HepG2 (cell line): ENCODE measurements around the gene PSRC1. TPM values are rescaled to one million over a fixed set of nuclear protein-coding genes. Genes with fewer than 3 reads are reported as not detected.

Source experiments
- AGO1 ChIP-seq: fragments of 200-400 bp; formaldehyde crosslinking; IDR thresholded peaks from 2 replicates; pipeline ENCODE4 v1.6.1; 2017; ENCODE audit warnings: mild to moderate bottlenecking, low read depth, low read length, moderate library complexity; ENCODE audit not compliant: poor library complexity, severe bottlenecking
- AGO2 ChIP-seq: fragments of 200-400 bp; formaldehyde crosslinking; optimal IDR thresholded peaks from 2 replicates; pipeline ENCODE3; 2017; ENCODE audit warnings: mild to moderate bottlenecking, low read depth, low read length, moderate library complexity
- ATAD3A ChIP-seq: sonication (generic); formaldehyde crosslinking; IDR thresholded peaks from 2 replicates; pipeline ENCODE4 v1.4.0; 2020; ENCODE audit warnings: missing genetic modification reagents
- HIC2 ChIP-seq: sonication (generic); formaldehyde crosslinking; IDR thresholded peaks from 2 replicates; pipeline ENCODE4 v1.9.0; 2022; ENCODE audit warnings: low read depth, missing genetic modification reagents
- NAIF1 ChIP-seq: sonication (generic); formaldehyde crosslinking; IDR thresholded peaks from 2 replicates; pipeline ENCODE4 v1.5.0; 2020; ENCODE audit warnings: mild to moderate bottlenecking, missing genetic modification reagents, borderline replicate concordance
- PATZ1 ChIP-seq: sonication (generic); formaldehyde crosslinking; IDR thresholded peaks from 2 replicates; pipeline ENCODE4 v1.4.0; 2020; ENCODE audit warnings: missing genetic modification reagents
- POLR2A ChIP-seq, 2 experiments: IDR thresholded peaks; 2 replicates each; pipeline ENCODE4 v1.6.1; 2011; ENCODE audit warnings: low read depth in 2 of 2, low read length in 2 of 2, mild to moderate bottlenecking in 1 of 2, moderate library complexity in 1 of 2; ENCODE audit not compliant: insufficient read depth in 1 of 2
- RARA ChIP-seq: IDR thresholded peaks from 2 replicates; pipeline ENCODE4 v1.6.1; 2016; ENCODE audit warnings: missing genetic modification reagents, missing compliant biosample characterization
- SALL2 ChIP-seq: sonication (generic); formaldehyde crosslinking; IDR thresholded peaks from 2 replicates; pipeline ENCODE4 v1.8.1; 2023; ENCODE audit warnings: mild to moderate bottlenecking, missing genetic modification reagents, inconsistent platforms
- SNAI1 ChIP-seq: sonication (generic); formaldehyde crosslinking; IDR thresholded peaks from 2 replicates; pipeline ENCODE4 v1.5.0; 2020; ENCODE audit warnings: mild to moderate bottlenecking, missing genetic modification reagents, borderline replicate concordance
- TCF7 ChIP-seq: sonication (generic); IDR thresholded peaks from 2 replicates; pipeline ENCODE4 v1.6.1; 2016; ENCODE audit warnings: antibody characterized with exemption, low read depth
- TFDP1 ChIP-seq: IDR thresholded peaks from 2 replicates; pipeline ENCODE4 v1.6.1; 2016; ENCODE audit warnings: missing compliant biosample characterization, missing genetic modification reagents, borderline replicate concordance
- THAP11 ChIP-seq: IDR thresholded peaks from 2 replicates; pipeline ENCODE4 v1.6.1; 2016; ENCODE audit warnings: missing biosample characterization, missing genetic modification reagents
- TRIM24 ChIP-seq: sonication (generic); formaldehyde crosslinking; IDR thresholded peaks from 2 replicates; pipeline ENCODE4 v1.8.0; 2022; ENCODE audit warnings: mild to moderate bottlenecking, missing genetic modification reagents
- U2AF1 ChIP-seq: fragments of 200-400 bp; formaldehyde crosslinking; optimal IDR thresholded peaks from 2 replicates; pipeline ENCODE3; 2017; ENCODE audit warnings: mild to moderate bottlenecking, low read depth, low read length
- ZBTB7A ChIP-seq: sonication (generic); formaldehyde crosslinking; IDR thresholded peaks from 2 replicates; pipeline ENCODE4 v1.8.0; 2022; ENCODE audit warnings: mild to moderate bottlenecking, missing genetic modification reagents
- ZNF17 ChIP-seq: sonication (generic); formaldehyde crosslinking; IDR thresholded peaks from 2 replicates; pipeline ENCODE4 v1.5.0; 2020; ENCODE audit warnings: mild to moderate bottlenecking, missing genetic modification reagents
- ZNF441 ChIP-seq: sonication (generic); formaldehyde crosslinking; IDR thresholded peaks from 2 replicates; pipeline ENCODE4 v1.7.0; 2021; ENCODE audit warnings: missing genetic modification reagents, borderline replicate concordance
- ZNF660 ChIP-seq: sonication (generic); formaldehyde crosslinking; IDR thresholded peaks from 2 replicates; pipeline ENCODE4 v1.5.1; 2020; ENCODE audit warnings: mild to moderate bottlenecking, low read depth, missing genetic modification reagents, borderline replicate concordance
- ZNF674 ChIP-seq: sonication (generic); formaldehyde crosslinking; IDR thresholded peaks from 2 replicates; pipeline ENCODE4 v1.5.0; 2020; ENCODE audit warnings: low read depth, mild to moderate bottlenecking, missing genetic modification reagents
- ZNF687 ChIP-seq: sonication (generic); formaldehyde crosslinking; IDR thresholded peaks from 2 replicates; pipeline ENCODE4 v1.5.1; 2020; ENCODE audit warnings: mild to moderate bottlenecking, missing genetic modification reagents, moderate library complexity
- ZNF746 ChIP-seq: sonication (generic); formaldehyde crosslinking; IDR thresholded peaks from 2 replicates; pipeline ENCODE4 v1.8.0; 2022; ENCODE audit warnings: mild to moderate bottlenecking, missing genetic modification reagents
- ZNF747 ChIP-seq: sonication (generic); formaldehyde crosslinking; IDR thresholded peaks from 2 replicates; pipeline ENCODE4 v1.8.1; 2023; ENCODE audit warnings: missing genetic modification reagents, mild to moderate bottlenecking, borderline replicate concordance
- polyA plus RNA-seq, 8 experiments: library from polyadenylated mRNA; depleted of rRNA in 3 of 8; stranded (reverse) in 7 of 8; unstranded in 1 of 8; fragments of >200 nt; fragmentation: Illumina TruSeq in 4 of 8; extraction: Trizol in 4 of 8; gene quantifications; 2 replicates each; pipeline versions ENCODE4 v1.2.1 to v1.2.3, GENCODE V29; 2011 to 2016; ENCODE audit warnings: low read depth in 4 of 8, missing spikeins in 1 of 8, mixed read lengths in 1 of 8; ENCODE audit not compliant: insufficient read depth in 1 of 8
- total RNA-seq, 5 experiments: library from RNA; depleted of rRNA; stranded (reverse); fragments of >200 nt; fragmentation: Illumina TruSeq; extraction: Trizol; gene quantifications; 2 replicates each; pipeline ENCODE4 v1.2.3, GENCODE V29; 2016; ENCODE audit warnings: low read depth in 1 of 5

PSRC1 gene
- total and polyA plus RNA-seq, 2 of the 13 experiments (the other 11 are each of a cell fraction or from before 2014, with no cell fraction given) = 28.6 to 30.3 TPM

GRCh38 chr1:109306832-109307273 lies 23.9 kb upstream of the PSRC1 start, which contains the start of gene MYBPHL (continued):
- TF ChIP-seq HIC2 (CRISPR knock-in tag) (no peak), POLR2A (IDR thresholded peaks at IDR 0.05; ENCODE audit: insufficient read depth in 1 of 2, low read depth in 2 of 2, low read length in 2 of 2) (no peak), RARA (CRISPR knock-in tag) (0 out of 2 replicates have a peak, but pooled peaks have one; percentile 13), ZNF17 (no peak), TRIM24 (CRISPR knock-in tag) (no peak), SALL2 (CRISPR knock-in tag) (peak; percentile 48; the same call in 1 of the 2 replicates), ZNF674 (no peak), U2AF1 (no peak), AGO1 (no peak), ZNF660 (no peak), TCF7 (no peak), ZNF441 (CRISPR knock-in tag) (peak; percentile 20; the same call in 1 of the 2 replicates), THAP11 (CRISPR knock-in tag) (no peak), AGO2 (peak; percentile 66), TFDP1 (CRISPR knock-in tag) (no peak), NAIF1 (no peak), PATZ1 (CRISPR knock-in tag) (peak; percentile 98), ZNF687 (CRISPR knock-in tag) (peak; percentile 72), ZNF746 (CRISPR knock-in tag) (0 out of 2 replicates have a peak, but pooled peaks have one; percentile 25), ATAD3A (CRISPR knock-in tag) (no peak), SNAI1 (peak; percentile 68; the same call in 1 of the 2 replicates), ZBTB7A (CRISPR knock-in tag) (peak; percentile 80; the same call in 1 of the 2 replicates), ZNF747 (CRISPR knock-in tag) (no peak)
